Uterus (tissue), 4 donors: Measurements from ENCODE around the gene DDX55. TPM values are rescaled to one million over a fixed set of nuclear protein-coding genes. Genes with fewer than 3 reads are reported as not detected.

Experiments
- DNase-seq, 2 donors: peaks; one replicate each; pipeline ENCODE4 v3.0.0-alpha.2; 2019 to 2020
- H3K27ac ChIP-seq, 2 donors: fragments of 200-600 bp; sonication (generic); 1 replicate in 1 of 2; 2 replicates in 1 of 2; pipeline ENCODE4 v1.5.1; 2016 to 2018
- H3K27me3 ChIP-seq, 2 donors: fragments of 200-600 bp; sonication (generic); one replicate each; pipeline ENCODE4 v1.5.1; 2018 to 2019; ENCODE audit warnings: control low read depth in 1 of 2
- H3K36me3 ChIP-seq, 2 donors: fragments of 200-600 bp; sonication (generic); one replicate each; pipeline ENCODE4 v1.5.1; 2019; ENCODE audit warnings: control low read depth in 1 of 2
- H3K4me1 ChIP-seq, 2 donors: fragments of 200-600 bp; sonication (generic); one replicate each; pipeline ENCODE4 v1.5.1; 2018 to 2019; ENCODE audit warnings: control low read depth in 1 of 2
- H3K4me3 ChIP-seq, 2 donors: fragments of 200-600 bp; sonication (generic); 1 replicate in 1 of 2; 2 replicates in 1 of 2; pipeline ENCODE4 v1.5.1; 2018 to 2019; ENCODE audit warnings: mild to moderate bottlenecking in 1 of 2
- H3K9me3 ChIP-seq, 2 donors: fragments of 200-600 bp; sonication (generic); one replicate each; pipeline ENCODE4 v1.5.1; 2019; ENCODE audit warnings: control low read depth in 1 of 2
- POLR2A ChIP-seq, 2 donors: fragments of 450-650 bp; IDR thresholded peaks; one replicate each; pipeline ENCODE4 v1.6.1; 2016; ENCODE audit warnings: antibody characterized with exemption in 2 of 2, mild to moderate bottlenecking in 1 of 2, moderate library complexity in 1 of 2
- intact Hi-C: fragments of 100-400 bp; cut with DNase I; formaldehyde crosslinking; loops from one replicate; pipeline ENCODE4 v1.15.1; 2023; ENCODE audit warnings: low total_unique reads
- total RNA-seq, 4 donors: library from RNA; depleted of rRNA in 3 of 4; stranded (reverse); fragments of >200 nt in 3 of 4; gene quantifications; one replicate each; pipeline versions ENCODE4 v1.1.0 to v1.2.4, GENCODE V29; 2014 to 2023
- TF ChIP-seq, protein P1 (sequence below), 4 experiments: fragments of 200-600 bp in 2 of 4; fragments of 450-650 bp in 2 of 4; sonication (generic) in 2 of 4; IDR thresholded peaks; one replicate each; pipeline ENCODE4 v1.5.1; 2016 to 2019; ENCODE audit warnings: antibody characterized with exemption in 4 of 4, mild to moderate bottlenecking in 2 of 4, moderate library complexity in 1 of 4
- donor health status: DM: yes; HTN: yes; CAD: no.

DDX55 gene
- total RNA-seq, 4 donors from 2014 or later = 5.9 to 42.0 (median 23.9) TPM

DNA sequence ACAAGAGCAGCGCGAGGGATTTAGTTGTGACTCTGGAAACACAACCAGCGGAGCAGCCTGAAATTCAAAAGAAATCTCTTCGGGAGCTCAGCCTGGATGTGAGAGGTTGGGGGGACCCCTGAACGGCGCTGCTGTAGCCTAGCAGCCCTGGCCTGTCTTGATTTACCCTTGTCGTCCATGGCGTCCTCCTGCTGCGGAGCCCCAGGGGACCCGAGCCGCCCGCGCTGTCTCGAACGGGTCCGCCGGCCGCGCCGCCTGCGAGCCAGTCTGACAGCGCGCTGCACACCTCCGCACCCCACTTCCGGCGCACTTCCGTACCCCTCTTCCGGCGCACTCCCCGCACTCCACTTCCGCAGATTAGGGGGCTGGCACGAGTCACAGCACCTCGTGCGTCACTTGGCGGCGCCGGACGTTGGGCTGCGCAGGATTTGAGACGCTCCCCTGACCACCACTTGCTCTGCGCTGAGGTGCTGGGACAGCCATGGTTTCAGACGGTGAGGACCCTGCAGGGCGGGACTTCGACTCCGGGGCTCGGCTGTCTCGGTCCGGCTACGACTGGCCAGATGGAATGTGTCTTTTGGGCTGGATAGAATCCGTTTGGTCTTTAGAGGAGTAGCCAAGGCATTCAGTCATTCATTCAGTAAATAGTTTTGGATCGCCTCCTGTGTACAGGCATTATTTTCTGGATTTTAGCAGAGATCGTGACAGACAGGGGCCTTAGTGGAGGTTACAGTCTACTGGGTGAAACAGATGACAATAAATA lies 31.7 kb downstream of the DDX55 start, which contains the start of the genes EIF2B1 and GTF2H3:
TSS of gene EIF2B1 (minus strand) at position 308 of the 763 bp plus-strand sequence. CDS start at position 179, 129 bp downstream.
TSS of gene GTF2H3 (plus strand) at position 451 of the 763 bp plus-strand sequence. CDS start at position 482, 31 bp downstream.
- TF ChIP-seq, protein P1, sequence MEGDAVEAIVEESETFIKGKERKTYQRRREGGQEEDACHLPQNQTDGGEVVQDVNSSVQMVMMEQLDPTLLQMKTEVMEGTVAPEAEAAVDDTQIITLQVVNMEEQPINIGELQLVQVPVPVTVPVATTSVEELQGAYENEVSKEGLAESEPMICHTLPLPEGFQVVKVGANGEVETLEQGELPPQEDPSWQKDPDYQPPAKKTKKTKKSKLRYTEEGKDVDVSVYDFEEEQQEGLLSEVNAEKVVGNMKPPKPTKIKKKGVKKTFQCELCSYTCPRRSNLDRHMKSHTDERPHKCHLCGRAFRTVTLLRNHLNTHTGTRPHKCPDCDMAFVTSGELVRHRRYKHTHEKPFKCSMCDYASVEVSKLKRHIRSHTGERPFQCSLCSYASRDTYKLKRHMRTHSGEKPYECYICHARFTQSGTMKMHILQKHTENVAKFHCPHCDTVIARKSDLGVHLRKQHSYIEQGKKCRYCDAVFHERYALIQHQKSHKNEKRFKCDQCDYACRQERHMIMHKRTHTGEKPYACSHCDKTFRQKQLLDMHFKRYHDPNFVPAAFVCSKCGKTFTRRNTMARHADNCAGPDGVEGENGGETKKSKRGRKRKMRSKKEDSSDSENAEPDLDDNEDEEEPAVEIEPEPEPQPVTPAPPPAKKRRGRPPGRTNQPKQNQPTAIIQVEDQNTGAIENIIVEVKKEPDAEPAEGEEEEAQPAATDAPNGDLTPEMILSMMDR (IDR thresholded peaks at IDR 0.05) = peak in 2 of 4 experiments; percentile 14 to 41
- peak; percentile 35 to 77 for TF ChIP-seq POLR2A (IDR thresholded peaks at IDR 0.05)
- peak within 1 kb of the TSS; percentile 77 to 84 for H3K27ac ChIP-seq
- intact Hi-C loops = no loop called here

DNA sequence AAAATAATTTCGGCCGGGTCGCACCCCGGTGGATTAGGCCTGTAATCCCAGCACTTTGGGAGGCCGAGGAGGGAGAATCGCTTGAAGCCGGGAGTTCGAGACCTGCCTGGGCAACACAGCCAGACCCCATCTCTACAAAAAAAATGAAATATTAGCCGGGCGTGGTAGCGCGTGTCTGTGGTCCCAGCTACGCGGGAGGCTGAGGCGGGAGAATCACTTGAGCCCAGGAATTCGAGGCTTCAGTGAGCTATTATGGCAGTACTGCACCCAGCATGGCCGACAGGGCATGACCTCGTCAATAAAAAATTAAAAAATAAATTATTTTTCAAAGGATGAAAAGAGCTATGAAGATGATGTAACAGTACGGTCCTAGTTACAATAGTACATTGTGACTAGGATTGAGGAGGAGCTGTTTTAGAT lies 32.3 kb downstream of the DDX55 start:
- Histone ChIP-seq H3K4me3 (peak overlapping the region; percentile 88), H3K9me3 (no peaks in the 10 kb centered on the region), H3K27me3 (no peaks in the 10 kb centered on the region), H3K36me3 (no peaks in the 10 kb centered on the region), H3K27ac (peak overlapping the region; percentile 77 to 84), H3K4me1 (peaks cover 0 to 6% of the 10 kb centered on the region in 2 donors)
- TF ChIP-seq, protein P1 (IDR thresholded peaks at IDR 0.05) = no peak
- no peak for TF ChIP-seq POLR2A (IDR thresholded peaks at IDR 0.05)
- DNase-seq = no peak
- intact Hi-C loops = no loop called here

More for the DNA sequence above, 31.7 kb downstream of the DDX55 start, which contains the start of the genes EIF2B1 and GTF2H3:
- DNase-seq = peak; percentile 96 to 97
- Histone ChIP-seq H3K9me3 (no peaks in the 10 kb centered on the region), H3K36me3 (no peaks in the 10 kb centered on the region), H3K27me3 (no peaks in the 10 kb centered on the region), H3K4me1 (peaks cover 0 to 6% of the 10 kb centered on the region in 2 donors), H3K4me3 (peak within 1 kb of the TSS; percentile 88)

DNA sequence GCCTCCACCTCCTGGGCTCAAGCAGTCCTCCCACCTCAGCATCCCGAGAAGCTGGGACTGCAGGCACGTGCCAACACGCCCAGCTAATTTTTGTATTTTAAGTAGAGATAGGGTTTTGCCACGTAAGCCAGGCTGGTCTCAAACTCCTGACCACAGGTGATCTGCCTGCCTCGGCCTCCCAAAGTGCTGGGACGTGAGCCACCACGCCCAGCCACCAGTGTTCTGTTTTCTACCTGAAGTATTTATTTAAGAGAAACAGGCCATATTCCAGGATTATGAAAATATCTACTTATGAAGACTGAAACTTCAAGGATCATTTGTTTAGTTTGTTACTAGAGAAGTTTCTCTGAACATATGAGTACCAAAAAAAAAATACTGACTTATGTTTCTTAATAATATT lies 42.0 kb downstream of the DDX55 start:
- intact Hi-C loops = no loop called here
- no peak overlapping the region for H3K4me3 ChIP-seq

DNA sequence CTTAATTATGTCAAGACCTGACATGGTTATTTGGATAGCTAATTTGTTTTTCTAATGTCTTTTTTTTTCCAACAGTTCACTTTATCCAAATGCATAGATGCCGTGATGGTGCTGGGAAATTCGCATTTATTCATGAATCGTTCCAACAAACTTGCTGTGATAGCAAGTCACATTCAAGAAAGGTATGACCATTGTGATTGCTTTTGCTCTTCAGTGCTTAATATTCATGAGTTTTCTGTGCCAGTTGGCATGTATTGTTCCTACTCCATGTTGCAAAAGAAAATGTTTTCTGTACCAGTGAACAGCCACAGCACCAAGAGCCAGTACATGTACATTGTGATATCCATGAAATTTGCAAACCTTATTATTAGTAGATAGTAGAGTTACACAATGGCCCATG lies 43.5 kb downstream of the DDX55 start:
- H3K4me1 ChIP-seq = no peaks in the 10 kb centered on the region
- no peak for DNase-seq
- no peak overlapping the region for H3K27ac ChIP-seq
- no peaks in the 10 kb centered on the region for H3K27me3 ChIP-seq
- intact Hi-C loops = no loop called here
- H3K36me3 ChIP-seq = no peaks in the 10 kb centered on the region
- TF ChIP-seq, protein P1 (IDR thresholded peaks at IDR 0.05) = no peak
- TF ChIP-seq POLR2A (IDR thresholded peaks at IDR 0.05) = no peak
- no peaks in the 10 kb centered on the region for H3K9me3 ChIP-seq
- no peak overlapping the region for H3K4me3 ChIP-seq

More for the DNA sequence above, 42.0 kb downstream of the DDX55 start:
- no peaks in the 10 kb centered on the region for H3K27me3 ChIP-seq
- TF ChIP-seq POLR2A (IDR thresholded peaks at IDR 0.05) = no peak
- TF ChIP-seq, protein P1 (IDR thresholded peaks at IDR 0.05) = no peak
- no peaks in the 10 kb centered on the region for H3K9me3 ChIP-seq
- H3K36me3 ChIP-seq = no peaks in the 10 kb centered on the region
- DNase-seq = no peak
- H3K27ac ChIP-seq = no peak overlapping the region
- H3K4me1 ChIP-seq = no peaks in the 10 kb centered on the region

DNA sequence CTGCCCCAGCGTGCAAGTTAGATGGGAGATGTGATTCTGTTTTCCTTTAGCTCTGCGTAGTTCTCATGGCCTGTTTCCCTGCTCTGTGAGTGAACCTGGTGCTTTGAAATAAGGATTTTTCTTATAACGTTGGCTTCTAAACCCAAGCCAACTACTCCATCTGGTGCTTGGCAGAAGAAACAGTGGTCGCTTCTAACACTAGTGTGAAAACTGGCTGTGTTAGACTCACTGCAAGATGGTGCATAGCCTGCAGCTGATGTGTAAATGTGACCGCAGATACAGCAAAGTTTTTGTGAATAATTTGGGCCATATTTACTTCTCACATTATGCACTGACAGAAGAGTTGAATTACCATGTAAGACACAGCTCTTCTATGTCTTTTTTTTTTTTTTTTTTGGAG lies 44.0 kb downstream of the DDX55 start:
- Histone ChIP-seq H3K4me3 (no peak overlapping the region), H3K36me3 (no peaks in the 10 kb centered on the region), H3K27ac (no peak overlapping the region), H3K4me1 (no peaks in the 10 kb centered on the region), H3K27me3 (no peaks in the 10 kb centered on the region), H3K9me3 (no peaks in the 10 kb centered on the region)
- TF ChIP-seq, protein P1 (IDR thresholded peaks at IDR 0.05) = no peak
- TF ChIP-seq POLR2A (IDR thresholded peaks at IDR 0.05) = no peak
- intact Hi-C loops = no loop called here
- DNase-seq = no peak
